GM13976 (cell line): ENCODE measurements around the gene NSUN6.
"Not testable (repeated sequence)": the region's sequence is repeated elsewhere in the genome, so short reads cannot be mapped to it uniquely, and the experiment has no call there.

ENCODE experiments used
- DNase-seq: peaks from one replicate; pipeline ENCODE4 v3.0.0; 2012; ENCODE audit warnings: low spot score
- in situ Hi-C: fragments of 300-500 bp; cut with MboI; formaldehyde crosslinking; loops from one replicate; pipeline ENCODE4 v1.12.0; 2022; ENCODE audit warnings: low sequenced_read_pairs, mixed read lengths, inconsistent platforms; ENCODE audit not compliant: unreplicated experiment
- TF ChIP-seq, protein P1 (sequence below): IDR thresholded peaks from 2 replicates; pipeline ENCODE4 v1.5.1; 2012; ENCODE audit warnings: borderline replicate concordance, mild to moderate bottlenecking; ENCODE audit not compliant: insufficient read depth; ENCODE audit errors: extremely low read depth, missing control alignments, control extremely low read depth

The NSUN6 gene

DNA sequence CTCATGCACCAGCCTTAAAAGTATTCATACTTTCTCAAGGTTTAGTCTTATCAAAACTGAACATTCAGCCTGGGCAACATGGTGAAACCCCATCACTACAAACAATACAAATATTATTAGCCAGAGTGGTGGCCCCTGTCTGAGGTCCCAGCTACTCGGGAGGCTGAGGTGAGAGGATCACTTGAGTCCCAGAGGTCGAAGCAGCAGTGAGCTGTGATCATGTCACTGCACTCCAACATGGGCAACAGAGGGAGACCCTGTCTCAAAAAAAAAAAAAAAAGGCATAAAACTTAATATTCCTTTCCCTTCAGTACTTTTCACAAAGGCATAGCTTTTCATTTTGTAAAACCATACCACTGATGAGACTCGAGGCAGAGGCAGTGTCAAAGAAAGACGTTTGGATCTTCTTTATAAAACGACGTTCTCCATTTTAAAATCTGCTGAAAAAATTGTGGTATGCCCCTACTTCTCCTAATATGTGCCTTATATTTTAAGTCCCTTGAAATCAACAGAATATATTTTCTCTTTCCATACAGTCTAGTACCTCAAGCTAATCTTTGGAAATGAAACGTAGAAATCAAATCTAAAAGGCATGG, 1.9 kb downstream of the NSUN6 start:
- TF ChIP-seq, protein P1, sequence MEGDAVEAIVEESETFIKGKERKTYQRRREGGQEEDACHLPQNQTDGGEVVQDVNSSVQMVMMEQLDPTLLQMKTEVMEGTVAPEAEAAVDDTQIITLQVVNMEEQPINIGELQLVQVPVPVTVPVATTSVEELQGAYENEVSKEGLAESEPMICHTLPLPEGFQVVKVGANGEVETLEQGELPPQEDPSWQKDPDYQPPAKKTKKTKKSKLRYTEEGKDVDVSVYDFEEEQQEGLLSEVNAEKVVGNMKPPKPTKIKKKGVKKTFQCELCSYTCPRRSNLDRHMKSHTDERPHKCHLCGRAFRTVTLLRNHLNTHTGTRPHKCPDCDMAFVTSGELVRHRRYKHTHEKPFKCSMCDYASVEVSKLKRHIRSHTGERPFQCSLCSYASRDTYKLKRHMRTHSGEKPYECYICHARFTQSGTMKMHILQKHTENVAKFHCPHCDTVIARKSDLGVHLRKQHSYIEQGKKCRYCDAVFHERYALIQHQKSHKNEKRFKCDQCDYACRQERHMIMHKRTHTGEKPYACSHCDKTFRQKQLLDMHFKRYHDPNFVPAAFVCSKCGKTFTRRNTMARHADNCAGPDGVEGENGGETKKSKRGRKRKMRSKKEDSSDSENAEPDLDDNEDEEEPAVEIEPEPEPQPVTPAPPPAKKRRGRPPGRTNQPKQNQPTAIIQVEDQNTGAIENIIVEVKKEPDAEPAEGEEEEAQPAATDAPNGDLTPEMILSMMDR, result no peak
- in situ Hi-C loops, result no loop called here
- no peak for DNase-seq

DNA sequence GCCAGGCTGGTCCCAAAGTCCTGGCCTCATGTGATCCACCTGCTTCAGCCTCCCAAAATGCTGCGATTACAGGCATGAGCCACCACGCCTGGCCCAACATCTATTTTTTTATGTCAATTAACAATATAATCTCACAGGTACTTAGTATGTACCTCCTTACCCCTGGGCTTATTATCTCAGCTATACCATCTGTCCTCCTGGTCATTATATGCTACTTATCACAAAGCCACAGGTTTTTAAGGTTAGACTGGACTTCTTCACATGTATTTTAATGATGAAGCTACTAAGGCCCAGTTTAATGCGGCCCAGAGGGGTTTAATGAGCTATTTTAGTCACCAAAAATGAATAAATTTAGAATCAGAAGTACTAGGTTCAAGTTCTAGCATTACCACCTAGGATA, 3.4 kb downstream of the NSUN6 start:
- TF ChIP-seq, protein P1, result no peak
- in situ Hi-C loops, result no loop called here
- no peak for DNase-seq

DNA sequence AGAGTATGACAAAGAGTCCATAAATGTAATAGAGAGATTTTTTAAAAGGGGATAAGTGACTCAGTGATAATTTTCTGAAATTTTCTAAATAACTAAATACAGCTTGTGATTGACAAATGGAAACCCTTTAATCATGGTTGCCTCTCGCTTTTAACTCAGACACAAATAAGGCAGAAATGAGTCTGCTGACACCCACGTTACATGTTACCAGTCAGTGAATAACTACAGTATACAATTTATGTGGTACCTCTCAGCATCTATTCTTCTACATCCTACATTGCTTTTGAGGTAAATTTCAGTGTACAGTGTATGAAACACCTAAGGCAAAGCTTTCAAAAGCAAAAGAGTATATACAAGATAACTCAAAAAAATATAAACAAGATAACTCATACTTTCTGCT, 4.2 kb downstream of the NSUN6 start:
- in situ Hi-C loops, result no loop called here
- TF ChIP-seq, protein P1, result no peak

DNA sequence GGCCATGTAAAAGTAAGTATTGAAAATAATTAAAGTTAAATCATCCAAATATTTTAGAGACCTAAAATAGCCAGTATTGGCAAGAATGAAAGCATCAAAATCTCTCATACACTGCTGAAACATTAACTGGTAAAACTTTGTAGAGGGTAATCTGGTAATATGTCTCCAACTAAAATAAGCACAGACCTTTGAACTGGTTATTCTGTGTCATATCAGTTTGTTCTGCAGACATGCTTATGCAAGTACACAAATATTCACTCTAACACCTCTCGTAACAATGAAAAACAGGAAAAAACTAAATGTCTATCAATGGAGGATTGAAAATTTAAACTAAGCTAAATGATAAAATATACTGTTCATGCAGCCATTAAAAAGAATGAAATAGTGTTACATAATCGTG, 11.7 kb downstream of the NSUN6 start:
- DNase-seq, in situ Hi-C loops: not testable (repeated sequence)

More for the DNA sequence above, 4.2 kb downstream of the NSUN6 start:
- no peak for DNase-seq

DNA sequence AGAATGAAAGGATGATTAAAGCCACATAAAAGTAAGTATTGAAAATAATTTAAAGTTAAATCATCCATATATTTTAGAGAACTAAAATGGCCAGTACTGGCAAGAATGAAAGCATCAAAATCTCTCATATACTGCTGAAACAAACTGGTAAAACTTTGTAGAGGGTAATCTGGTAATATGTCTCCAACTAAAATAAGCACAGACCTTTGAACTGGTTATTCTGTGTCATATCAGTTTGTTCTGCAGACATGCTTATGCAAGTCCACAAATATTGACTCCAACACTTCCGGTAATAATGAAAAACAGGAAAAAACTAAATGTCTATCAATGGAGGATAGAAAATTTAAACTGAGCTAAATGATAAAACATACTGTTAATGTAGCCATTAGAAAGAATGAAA, 14.0 kb downstream of the NSUN6 start:
- DNase-seq, in situ Hi-C loops: not testable (repeated sequence)

DNA sequence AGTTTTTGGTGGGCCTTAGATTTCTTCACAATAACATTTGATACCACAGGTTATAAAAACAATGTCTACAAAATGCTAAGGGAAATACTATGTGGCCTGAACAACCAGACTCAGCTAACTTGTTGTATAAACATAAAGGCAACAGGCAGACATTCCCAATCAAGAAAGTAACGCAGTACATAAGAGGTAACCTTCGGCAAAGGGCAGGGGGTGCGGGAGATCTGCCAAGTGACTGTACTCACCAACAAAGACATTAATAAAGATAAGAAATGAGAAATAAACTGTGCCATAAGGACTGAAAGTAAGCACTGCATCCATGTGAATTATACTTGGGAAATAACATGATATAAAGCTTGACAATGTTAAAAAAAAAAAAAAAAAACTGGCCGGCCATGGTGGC, 15.4 kb downstream of the NSUN6 start:
- in situ Hi-C loops, result no loop called here
- no peak for DNase-seq
- TF ChIP-seq, protein P1, result no peak

DNA sequence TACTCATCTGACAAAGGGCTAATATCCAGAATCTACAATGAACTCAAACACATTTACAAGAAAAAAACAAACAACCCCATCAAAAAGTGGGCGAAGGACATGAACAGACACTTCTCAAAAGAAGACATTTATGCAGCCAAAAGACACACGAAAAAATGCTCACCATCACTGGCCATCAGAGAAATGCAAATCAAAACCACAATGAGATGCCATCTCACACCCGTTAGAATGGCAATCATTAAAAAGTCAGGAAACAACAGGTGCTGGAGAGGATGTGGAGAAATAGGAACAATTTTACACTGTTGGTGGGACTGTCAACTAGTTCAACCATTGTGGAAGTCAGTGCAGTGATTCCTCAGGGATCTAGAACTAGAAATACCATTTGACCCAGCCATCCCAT, 18.9 kb downstream of the NSUN6 start:
- DNase-seq, in situ Hi-C loops: not testable (repeated sequence)

DNA sequence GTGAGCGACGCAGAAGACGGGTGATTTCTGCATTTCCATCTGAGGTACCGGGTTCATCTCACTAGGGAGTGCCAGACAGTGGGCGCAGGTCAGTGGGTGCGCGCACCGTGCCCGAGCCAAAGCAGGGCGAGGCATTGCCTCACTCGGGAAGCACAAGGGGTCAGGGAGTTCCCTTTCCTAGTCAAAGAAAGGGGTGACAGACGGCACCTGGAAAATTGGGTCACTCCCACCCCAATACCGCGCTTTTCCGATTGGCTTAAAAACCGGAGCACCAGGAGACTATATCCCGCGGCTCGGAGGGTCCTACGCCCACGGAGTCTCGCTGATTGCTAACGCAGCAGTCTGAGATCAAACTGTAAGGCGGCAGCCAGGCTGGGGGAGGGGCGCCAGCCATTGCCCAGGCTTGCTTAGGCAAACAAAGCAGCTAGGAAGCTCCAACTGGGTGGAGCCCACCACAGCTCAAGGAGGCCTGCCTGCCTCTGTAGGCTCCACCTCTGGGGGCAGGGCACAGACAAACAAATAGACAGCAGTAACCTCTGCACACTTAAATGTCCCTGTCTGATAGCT, 23.9 kb downstream of the NSUN6 start:
- DNase-seq, result not testable (repeated sequence)

DNA sequence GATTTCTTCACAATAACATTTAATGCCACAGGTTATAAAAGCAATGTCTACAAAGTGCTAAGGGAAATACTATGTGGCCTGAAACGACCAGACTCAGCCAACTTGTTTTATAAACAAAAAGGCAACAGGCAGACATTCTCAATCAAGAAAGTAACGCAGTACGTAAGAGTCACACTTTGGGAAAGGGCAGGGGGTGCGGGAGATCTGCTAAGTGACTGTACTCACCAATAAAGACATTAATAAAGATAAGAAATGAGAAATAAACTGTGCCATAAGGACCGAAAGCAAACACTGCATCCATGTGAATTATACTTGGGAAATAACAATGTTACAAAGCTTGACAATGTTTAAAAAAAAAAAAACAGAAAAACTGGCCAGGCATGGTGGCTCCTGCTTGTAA, 25.5 kb downstream of the NSUN6 start:
- TF ChIP-seq, protein P1, result no peak
- in situ Hi-C loops, result no loop called here

More for the DNA sequence above, 23.9 kb downstream of the NSUN6 start:
- in situ Hi-C loops, result not testable (repeated sequence)

DNA sequence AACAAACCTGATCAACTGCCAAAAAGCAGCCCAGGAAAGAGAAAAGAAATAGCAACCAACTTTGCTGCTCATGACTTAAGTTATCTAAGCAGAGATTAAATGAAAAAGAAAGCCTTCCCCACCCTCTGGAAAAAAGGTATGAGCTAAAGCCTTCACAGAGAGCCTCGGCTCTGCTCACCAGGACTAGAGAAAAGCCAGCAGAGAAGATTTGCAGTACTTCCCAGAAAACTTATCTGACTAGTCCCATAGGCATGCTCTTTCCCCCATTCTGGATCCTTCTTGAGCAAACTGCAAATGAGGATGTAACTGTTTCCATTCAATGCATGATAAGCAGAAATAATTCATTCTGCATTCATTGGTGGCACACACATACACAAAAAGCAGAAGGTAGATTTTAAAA, 27.7 kb downstream of the NSUN6 start:
- in situ Hi-C loops, DNase-seq: not testable (repeated sequence)

More for the DNA sequence above, 25.5 kb downstream of the NSUN6 start:
- DNase-seq, result no peak
